SHP77 (cell line): Measurements from ENCODE around the gene RFX7.
A peak's percentile ranks its signal among the peaks of the same experiment; 100 is the strongest.

Experiments
- DNase-seq, 2 experiments: peaks; one replicate each; lab custom pipeline; 2025; lab: John Stamatoyannopoulos, UW

RFX7 gene

DNA sequence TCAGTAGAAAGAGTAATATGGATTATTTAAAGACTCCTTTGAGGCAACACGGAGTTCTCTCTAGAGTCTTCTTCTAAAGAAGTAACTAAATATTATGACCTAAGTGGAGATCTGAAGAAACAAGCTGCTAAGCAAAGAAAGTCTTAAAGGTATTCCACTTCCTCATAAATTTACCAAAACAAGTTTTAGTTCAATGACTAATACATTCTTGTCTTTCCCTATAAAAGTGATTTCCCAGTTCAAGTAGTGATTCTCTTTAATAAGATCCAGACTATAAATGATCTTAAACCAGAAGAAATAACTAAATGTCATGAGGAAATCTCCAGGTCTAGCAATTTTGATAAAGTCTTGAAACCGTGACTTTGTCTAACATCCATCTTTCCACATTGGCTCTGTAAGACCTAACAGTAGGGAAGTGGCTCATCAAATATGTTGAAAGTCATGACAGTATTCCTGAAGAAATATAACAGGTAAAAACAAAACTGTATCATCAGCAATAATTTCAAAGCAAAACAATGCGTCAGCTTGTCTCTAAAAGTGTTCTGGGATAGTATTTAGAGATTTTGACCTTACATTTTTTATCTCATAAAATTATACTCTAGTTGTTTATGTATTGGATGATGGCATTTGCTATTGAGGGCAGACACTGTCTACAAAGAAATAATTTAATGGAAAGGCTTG is 198.5 kb downstream of the RFX7 start:
- DNase-seq, result no peak

DNA sequence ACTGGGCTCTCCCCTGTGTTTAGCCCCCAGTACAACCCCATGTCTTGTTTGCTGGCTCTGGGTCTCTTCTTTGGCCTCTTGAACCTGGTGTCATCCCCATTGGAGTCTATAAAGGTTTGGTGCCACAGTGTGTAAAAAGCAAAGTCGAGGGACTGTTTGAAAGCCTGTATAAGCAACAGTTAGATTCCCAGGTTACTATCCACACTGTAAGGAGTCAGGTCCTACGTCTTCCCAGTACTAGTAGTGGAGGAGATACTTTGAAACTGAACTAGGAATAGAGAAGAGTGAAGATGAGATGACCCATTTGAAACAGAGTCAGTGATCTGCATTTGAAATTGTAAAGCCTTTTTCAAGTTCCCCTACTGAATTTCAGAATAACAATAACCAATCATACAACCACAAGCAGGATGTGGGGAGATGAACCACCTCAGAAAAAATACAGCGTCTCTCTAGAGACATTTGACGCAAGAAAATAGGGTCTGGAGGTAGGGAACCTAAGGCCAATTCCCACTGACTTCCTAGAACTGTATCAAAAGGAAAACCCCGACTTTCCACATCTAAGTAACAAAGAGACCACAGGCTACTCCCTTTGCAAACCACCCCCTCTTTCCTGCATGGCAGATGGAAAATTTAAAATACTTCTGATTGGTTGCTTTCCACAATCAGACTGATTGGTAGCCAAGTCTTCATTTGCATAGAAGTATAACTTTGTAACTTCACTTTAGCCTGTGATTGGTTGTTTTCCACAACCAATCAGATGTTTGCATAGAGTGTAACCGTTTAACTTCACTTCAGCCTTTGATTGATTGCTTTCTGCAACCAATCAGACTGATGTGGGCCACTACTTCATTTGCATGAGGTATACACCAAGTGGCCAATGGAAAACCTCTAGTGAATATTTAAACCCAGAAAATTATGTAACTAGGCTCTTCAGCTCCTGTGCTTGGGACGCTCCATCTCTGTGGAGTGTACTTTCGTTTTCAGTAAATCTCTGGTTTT is 200.4 kb downstream of the RFX7 start:
- no peak for DNase-seq

DNA sequence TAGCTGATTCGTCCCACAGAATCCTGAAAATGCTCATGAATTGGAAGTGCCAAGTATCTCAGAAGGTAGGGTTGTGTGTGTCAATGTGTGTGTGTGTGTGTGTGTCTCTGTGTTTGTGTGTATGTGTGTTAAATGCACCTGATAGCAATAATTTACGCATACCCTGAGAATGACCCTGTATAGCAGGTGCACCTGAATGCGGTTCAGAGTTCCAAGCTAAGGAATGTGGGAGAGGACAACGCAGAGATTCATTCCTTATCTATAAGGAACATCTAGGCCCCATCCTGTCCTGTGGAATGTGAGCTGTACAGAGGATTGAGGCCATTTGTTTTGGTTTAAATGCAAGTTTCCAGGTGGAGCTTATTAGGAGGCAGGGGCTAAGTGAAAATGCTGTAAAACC is 201.2 kb downstream of the RFX7 start:
- no peak for DNase-seq

DNA sequence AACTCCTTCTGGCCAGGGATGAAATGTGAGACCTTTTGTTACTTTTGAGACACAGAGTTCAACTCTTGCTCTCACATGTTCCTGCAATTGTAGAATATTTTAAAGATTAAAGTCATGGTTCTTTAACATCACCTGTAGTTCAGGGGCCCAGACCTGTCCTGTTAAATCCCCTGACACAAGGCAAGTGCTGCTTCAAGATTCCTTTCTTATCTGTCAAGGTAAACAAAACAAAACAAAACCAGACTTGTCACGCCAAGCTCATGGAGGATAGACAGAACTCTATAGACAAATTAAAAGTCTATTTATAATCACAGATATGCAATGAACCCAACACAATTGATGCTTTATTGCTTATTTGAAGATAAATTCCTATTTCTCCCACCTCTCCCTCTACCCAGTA is 201.6 kb downstream of the RFX7 start:
- no peak for DNase-seq

DNA sequence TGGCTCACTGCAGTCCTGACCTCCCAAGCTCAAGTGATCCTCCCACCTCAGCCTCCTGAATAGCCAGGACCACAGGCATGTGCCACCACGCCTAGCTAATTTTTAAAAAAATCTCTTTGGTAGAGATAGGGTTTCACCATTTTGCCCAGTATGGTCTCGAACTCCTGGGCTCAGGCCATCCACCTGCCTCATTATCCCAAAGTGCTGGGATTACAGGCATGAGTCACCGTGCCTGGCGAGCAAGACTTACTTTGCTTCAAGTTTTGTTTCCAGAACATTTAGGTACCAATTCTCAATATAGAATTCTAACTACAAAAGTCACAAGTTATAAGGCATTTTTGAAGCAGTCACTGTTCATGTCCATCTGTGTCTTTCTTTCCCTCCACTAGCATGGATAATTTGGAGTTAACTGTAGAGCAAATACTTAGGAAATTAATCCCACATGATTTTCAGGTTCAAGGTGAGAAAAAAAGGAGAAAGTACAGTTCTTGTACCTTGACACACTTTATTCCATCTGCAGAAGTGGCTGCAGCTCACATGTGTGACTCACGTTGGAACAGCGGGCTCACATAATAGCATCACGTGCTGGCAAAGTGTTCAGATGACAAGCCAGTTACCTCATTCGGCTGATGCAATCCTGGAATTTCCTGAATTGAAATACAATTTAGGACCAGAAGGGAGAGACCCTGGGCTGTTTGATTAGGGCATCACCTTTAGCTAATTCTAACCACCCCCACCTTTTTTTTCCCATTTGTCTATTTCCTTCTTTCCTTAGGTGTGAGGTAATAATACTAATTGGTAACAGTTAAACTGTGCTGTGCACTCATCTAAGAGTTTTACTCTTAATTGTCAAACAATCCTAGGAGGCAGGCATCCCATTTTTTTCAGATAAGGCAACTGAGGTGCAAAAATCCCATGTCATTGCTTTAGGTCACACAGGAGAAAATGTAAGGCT is 203.3 kb downstream of the RFX7 start:
- peak; percentile 74 to 82 for DNase-seq

DNA sequence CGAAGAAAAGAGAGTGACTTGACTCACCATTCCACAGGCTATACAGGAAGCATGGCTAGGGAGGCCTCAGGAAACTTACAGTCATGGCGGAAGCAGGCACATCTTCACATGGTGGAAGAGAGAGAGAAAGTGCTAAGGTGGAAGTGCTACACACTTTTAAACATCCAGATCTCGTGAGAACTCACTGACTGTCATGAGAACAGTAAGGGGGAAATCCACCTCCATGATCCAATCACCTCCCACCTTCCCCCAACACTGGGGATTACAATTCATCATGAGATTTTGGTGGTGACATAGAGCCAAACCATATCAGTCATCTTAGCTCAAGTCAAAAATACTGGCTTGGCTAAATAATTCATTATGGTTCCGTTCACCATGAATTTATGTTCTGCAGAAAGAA is 205.0 kb downstream of the RFX7 start:
- DNase-seq, result no peak

DNA sequence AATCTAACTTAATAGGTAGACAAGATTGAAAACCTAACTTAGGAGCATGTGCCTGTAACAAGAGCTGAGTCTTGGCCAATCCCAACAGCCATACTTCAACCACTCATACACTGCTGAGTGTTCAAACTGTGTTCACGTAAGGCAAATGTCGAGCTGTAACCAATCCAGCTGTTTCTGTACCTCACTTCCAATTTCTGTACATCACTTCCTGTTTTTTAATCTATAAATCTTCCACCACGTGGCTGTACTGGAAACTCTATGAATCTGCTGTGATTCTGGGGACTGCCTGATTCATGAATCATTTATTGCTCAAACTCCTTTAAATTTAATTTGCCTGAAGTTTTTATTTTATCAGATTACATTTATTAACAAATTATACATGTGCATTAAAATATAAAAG is 205.7 kb downstream of the RFX7 start:
- DNase-seq, result no peak
